ENCODE results near the gene PRSS2. TPM values are rescaled to one million over a fixed set of nuclear protein-coding genes. Genes with fewer than 3 reads are reported as not detected.

Gene PRSS2
- total and polyA plus RNA-seq, 4 donors: 0.21 TPM; not detected in 3

DNA sequence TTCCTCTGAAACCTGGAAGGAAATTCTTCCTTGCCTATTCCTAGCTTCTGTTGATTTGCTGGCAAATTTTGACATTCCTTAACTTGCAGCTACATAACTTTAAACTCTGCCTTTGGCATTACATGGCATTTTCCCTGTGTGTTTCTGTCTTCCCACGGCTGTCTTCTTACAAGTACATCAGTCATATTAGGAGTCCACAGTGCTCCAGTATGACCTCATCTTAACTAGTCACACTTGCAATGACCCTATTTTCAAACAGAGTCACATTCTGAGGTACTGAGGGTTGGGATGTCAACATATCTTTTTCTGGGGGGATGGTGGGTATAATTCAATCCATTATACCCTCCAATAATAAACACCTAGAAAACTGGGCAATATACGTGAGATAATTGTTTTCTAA lies 46.7 kb downstream of the PRSS2 start:
- Histone ChIP-seq H3K9ac (ENCODE audit: low read depth in 1 of 2, low read length in 2 of 2) (no peak overlapping the region), H3K4me3 (ENCODE audit: low read depth in 1 of 3, low read length in 3 of 3) (no peak overlapping the region), H3K9me3 (ENCODE audit: control insufficient read depth in 4 of 4, low read length in 3 of 4) (no peaks in the 10 kb centered on the region), H3K27me3 (ENCODE audit: control insufficient read depth in 4 of 4, insufficient read depth in 4 of 4, low read length in 3 of 4) (peaks cover 0 to 12% (median 4%) of the 10 kb centered on the region in 4 donors), H3K27ac (ENCODE audit: low read depth in 1 of 2, low read length in 2 of 2) (no peak overlapping the region), H3K36me3 (ENCODE audit: control insufficient read depth in 4 of 4, insufficient read depth in 3 of 4, low read depth in 1 of 4, low read length in 3 of 4) (no peaks in the 10 kb centered on the region), H3K4me1 (ENCODE audit: control insufficient read depth in 4 of 4, insufficient read depth in 4 of 4, low read length in 3 of 4) (no peaks in the 10 kb centered on the region)
- WGBS: 68% methylated on average over 2 of the region's 2 CpGs
- DNase-seq (ENCODE audit: low spot score): no peak
- TF ChIP-seq GABPA (IDR thresholded peaks at IDR 0.05 in 1 of 2, conservative IDR thresholded peaks at IDR 0.05 in 1 of 2): no peak

DNA sequence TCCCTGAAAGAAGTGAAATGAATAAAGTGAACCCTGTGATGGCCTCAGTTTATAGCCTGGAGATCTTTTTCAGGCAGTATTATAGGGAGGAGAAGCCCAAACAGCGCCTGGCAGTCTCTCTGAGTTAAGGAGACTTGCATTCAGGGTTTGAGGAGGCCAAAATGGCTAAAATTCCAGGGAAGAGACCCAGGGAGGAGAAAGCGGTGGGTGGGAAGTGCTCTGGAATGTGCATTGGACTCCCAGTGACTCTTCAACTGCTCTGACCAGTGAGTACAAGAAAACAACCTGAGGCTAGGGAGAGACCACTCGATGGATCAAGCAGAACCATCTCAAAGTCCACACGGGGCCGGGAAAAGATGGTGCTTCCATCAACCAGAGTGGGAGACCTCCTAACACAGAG lies 48.8 kb downstream of the PRSS2 start:
- WGBS: 72% methylated on average over 5 of the region's 5 CpGs
- TF ChIP-seq, protein P1, sequence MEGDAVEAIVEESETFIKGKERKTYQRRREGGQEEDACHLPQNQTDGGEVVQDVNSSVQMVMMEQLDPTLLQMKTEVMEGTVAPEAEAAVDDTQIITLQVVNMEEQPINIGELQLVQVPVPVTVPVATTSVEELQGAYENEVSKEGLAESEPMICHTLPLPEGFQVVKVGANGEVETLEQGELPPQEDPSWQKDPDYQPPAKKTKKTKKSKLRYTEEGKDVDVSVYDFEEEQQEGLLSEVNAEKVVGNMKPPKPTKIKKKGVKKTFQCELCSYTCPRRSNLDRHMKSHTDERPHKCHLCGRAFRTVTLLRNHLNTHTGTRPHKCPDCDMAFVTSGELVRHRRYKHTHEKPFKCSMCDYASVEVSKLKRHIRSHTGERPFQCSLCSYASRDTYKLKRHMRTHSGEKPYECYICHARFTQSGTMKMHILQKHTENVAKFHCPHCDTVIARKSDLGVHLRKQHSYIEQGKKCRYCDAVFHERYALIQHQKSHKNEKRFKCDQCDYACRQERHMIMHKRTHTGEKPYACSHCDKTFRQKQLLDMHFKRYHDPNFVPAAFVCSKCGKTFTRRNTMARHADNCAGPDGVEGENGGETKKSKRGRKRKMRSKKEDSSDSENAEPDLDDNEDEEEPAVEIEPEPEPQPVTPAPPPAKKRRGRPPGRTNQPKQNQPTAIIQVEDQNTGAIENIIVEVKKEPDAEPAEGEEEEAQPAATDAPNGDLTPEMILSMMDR (IDR thresholded peaks at IDR 0.05; ENCODE audit: low read depth, low read length, missing input control): no peak
- TF ChIP-seq HNF4A (conservative IDR thresholded peaks at IDR 0.05): no peak
- TF ChIP-seq, protein P2, sequence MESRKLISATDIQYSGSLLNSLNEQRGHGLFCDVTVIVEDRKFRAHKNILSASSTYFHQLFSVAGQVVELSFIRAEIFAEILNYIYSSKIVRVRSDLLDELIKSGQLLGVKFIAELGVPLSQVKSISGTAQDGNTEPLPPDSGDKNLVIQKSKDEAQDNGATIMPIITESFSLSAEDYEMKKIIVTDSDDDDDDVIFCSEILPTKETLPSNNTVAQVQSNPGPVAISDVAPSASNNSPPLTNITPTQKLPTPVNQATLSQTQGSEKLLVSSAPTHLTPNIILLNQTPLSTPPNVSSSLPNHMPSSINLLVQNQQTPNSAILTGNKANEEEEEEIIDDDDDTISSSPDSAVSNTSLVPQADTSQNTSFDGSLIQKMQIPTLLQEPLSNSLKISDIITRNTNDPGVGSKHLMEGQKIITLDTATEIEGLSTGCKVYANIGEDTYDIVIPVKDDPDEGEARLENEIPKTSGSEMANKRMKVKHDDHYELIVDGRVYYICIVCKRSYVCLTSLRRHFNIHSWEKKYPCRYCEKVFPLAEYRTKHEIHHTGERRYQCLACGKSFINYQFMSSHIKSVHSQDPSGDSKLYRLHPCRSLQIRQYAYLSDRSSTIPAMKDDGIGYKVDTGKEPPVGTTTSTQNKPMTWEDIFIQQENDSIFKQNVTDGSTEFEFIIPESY (IDR thresholded peaks at IDR 0.05): no peak
- TF ChIP-seq RAD21 (IDR thresholded peaks at IDR 0.05): no peak
- TF ChIP-seq SP1 (IDR thresholded peaks at IDR 0.05): no peak
- TF ChIP-seq, protein P3, sequence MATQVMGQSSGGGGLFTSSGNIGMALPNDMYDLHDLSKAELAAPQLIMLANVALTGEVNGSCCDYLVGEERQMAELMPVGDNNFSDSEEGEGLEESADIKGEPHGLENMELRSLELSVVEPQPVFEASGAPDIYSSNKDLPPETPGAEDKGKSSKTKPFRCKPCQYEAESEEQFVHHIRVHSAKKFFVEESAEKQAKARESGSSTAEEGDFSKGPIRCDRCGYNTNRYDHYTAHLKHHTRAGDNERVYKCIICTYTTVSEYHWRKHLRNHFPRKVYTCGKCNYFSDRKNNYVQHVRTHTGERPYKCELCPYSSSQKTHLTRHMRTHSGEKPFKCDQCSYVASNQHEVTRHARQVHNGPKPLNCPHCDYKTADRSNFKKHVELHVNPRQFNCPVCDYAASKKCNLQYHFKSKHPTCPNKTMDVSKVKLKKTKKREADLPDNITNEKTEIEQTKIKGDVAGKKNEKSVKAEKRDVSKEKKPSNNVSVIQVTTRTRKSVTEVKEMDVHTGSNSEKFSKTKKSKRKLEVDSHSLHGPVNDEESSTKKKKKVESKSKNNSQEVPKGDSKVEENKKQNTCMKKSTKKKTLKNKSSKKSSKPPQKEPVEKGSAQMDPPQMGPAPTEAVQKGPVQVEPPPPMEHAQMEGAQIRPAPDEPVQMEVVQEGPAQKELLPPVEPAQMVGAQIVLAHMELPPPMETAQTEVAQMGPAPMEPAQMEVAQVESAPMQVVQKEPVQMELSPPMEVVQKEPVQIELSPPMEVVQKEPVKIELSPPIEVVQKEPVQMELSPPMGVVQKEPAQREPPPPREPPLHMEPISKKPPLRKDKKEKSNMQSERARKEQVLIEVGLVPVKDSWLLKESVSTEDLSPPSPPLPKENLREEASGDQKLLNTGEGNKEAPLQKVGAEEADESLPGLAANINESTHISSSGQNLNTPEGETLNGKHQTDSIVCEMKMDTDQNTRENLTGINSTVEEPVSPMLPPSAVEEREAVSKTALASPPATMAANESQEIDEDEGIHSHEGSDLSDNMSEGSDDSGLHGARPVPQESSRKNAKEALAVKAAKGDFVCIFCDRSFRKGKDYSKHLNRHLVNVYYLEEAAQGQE (IDR thresholded peaks at IDR 0.05): no peak
- no peak for TF ChIP-seq FOXA2 (IDR thresholded peaks at IDR 0.05)
- no peak for TF ChIP-seq FOXA1 (IDR thresholded peaks at IDR 0.05)
- no peak for TF ChIP-seq EGR1 (IDR thresholded peaks at IDR 0.05; ENCODE audit: low read depth in 2 of 2)
- TF ChIP-seq TAF1 (conservative IDR thresholded peaks at IDR 0.05): no peak
- TF ChIP-seq GABPA (IDR thresholded peaks at IDR 0.05 in 1 of 2, conservative IDR thresholded peaks at IDR 0.05 in 1 of 2): no peak
- TF ChIP-seq HNF4G (IDR thresholded peaks at IDR 0.05): no peak
- no peak for TF ChIP-seq YY1 (IDR thresholded peaks at IDR 0.05)
- no peaks in the 10 kb centered on the region for H3K4me1 ChIP-seq (ENCODE audit: control insufficient read depth in 4 of 4, insufficient read depth in 4 of 4, low read length in 3 of 4)
- no peak overlapping the region for H3K9ac ChIP-seq (ENCODE audit: low read depth in 1 of 2, low read length in 2 of 2)
- H3K27me3 ChIP-seq (ENCODE audit: control insufficient read depth in 4 of 4, insufficient read depth in 4 of 4, low read length in 3 of 4): peaks cover 0 to 9% (median 1%) of the 10 kb centered on the region in 4 donors
- DNase-seq (ENCODE audit: low spot score): no peak
- no peaks in the 10 kb centered on the region for H3K36me3 ChIP-seq (ENCODE audit: control insufficient read depth in 4 of 4, insufficient read depth in 3 of 4, low read depth in 1 of 4, low read length in 3 of 4)
- H3K27ac ChIP-seq (ENCODE audit: low read depth in 1 of 2, low read length in 2 of 2): no peak overlapping the region
- no peaks in the 10 kb centered on the region for H3K9me3 ChIP-seq (ENCODE audit: control insufficient read depth in 4 of 4, low read length in 3 of 4)
- no peak overlapping the region for H3K4me3 ChIP-seq (ENCODE audit: low read depth in 1 of 3, low read length in 3 of 3)
